ENCODE results near the gene AS3MT.
A peak's percentile ranks its signal among the peaks of the same experiment; 100 is the strongest.

Gene AS3MT

GRCh38 chr10:102917962-102918816, 48.9 kb downstream of the AS3MT start, which contains the start of gene CNNM2:
Gene CNNM2, plus strand, starts transcription at chr10:102918294. Its CDS starts 187 bp downstream, at chr10:102918481.
- under 1% methylated on average over 60 of the region's 80 CpGs for WGBS (ENCODE audit: insufficient coverage)
- CTCF ChIA-PET, result interaction anchor here (0.6 to 12.0 kb wide), 16 partner anchors 10 to 326 kb away, joined by 3 to 161 read pairs (median 4); no protein-coding TSS in a partner anchor
- peak within 1 kb of the TSS; percentile 83 to 96 (median 90) for H3K4me3 ChIP-seq (ENCODE audit: control insufficient read depth in 1 of 7, extremely low read depth in 1 of 7, insufficient read depth in 4 of 7, low read depth in 2 of 7, low read length in 6 of 7)
- no peaks in the 10 kb centered on the region for H3K9me3 ChIP-seq (ENCODE audit: control extremely low read depth in 1 of 5, control insufficient read depth in 4 of 5, insufficient read depth in 2 of 5, low read depth in 1 of 5, low read length in 4 of 5)
- peak within 1 kb of the TSS; percentile 68 to 87 for H3K27ac ChIP-seq (ENCODE audit: insufficient read depth in 1 of 2, low read depth in 1 of 2, low read length in 2 of 2, poor library complexity in 1 of 2, severe bottlenecking in 2 of 2)
- POLR2A ChIA-PET, result no interaction called here
- peak; percentile 100 for DNase-seq
- peaks cover 4 to 30% (median 24%) of the 10 kb centered on the region in 4 experiments for H3K4me1 ChIP-seq (ENCODE audit: control extremely low read depth in 1 of 4, control insufficient read depth in 4 of 4, insufficient read depth in 4 of 4, low read length in 3 of 4)
- no peaks in the 10 kb centered on the region for H3K36me3 ChIP-seq (ENCODE audit: control insufficient read depth in 4 of 4, insufficient read depth in 4 of 4, low read length in 3 of 4)
- peaks cover 0 to 5% (median 3%) of the 10 kb centered on the region in 5 experiments for H3K27me3 ChIP-seq (replicated peaks in 2 of 5; ENCODE audit: control insufficient read depth in 4 of 5, insufficient read depth in 5 of 5, low read length in 4 of 5)

- Histone ChIP-seq H3K27ac (ENCODE audit: insufficient read depth in 1 of 2, low read depth in 1 of 2, low read length in 2 of 2, poor library complexity in 1 of 2, severe bottlenecking in 2 of 2) (peak overlapping the region in 1 of 2 experiments; percentile 87), H3K9me3 (ENCODE audit: control extremely low read depth in 1 of 5, control insufficient read depth in 4 of 5, insufficient read depth in 2 of 5, low read depth in 1 of 5, low read length in 4 of 5) (no peaks in the 10 kb centered on the region), H3K4me3 (ENCODE audit: control insufficient read depth in 1 of 7, extremely low read depth in 1 of 7, insufficient read depth in 4 of 7, low read depth in 2 of 7, low read length in 6 of 7) (peak overlapping the region; percentile 83 to 96 (median 90)), H3K4me1 (ENCODE audit: control extremely low read depth in 1 of 4, control insufficient read depth in 4 of 4, insufficient read depth in 4 of 4, low read length in 3 of 4) (peaks cover 4 to 30% (median 24%) of the 10 kb centered on the region in 4 experiments), H3K36me3 (ENCODE audit: control insufficient read depth in 4 of 4, insufficient read depth in 4 of 4, low read length in 3 of 4) (no peaks in the 10 kb centered on the region), H3K27me3 (replicated peaks in 2 of 5; ENCODE audit: control insufficient read depth in 4 of 5, insufficient read depth in 5 of 5, low read length in 4 of 5) (peaks cover 0 to 5% (median 3%) of the 10 kb centered on the region in 5 experiments)
- under 1% methylated on average over 43 of the region's 49 CpGs for WGBS (ENCODE audit: insufficient coverage)
- ChIA-PET POLR2A (no interaction called here), CTCF (interaction anchor here (1.5 to 12.0 kb wide), 5 partner anchors 9 to 181 kb away, joined by 3 to 161 read pairs (median 9); no protein-coding TSS in a partner anchor)
- peak; percentile 14 to 55 (median 41) for DNase-seq
Measured at GRCh38 chr10:102918817-102919245, 49.6 kb downstream of the AS3MT start.

GRCh38 chr10:102919246-102919959, 50.1 kb downstream of the AS3MT start:
- Histone ChIP-seq H3K4me3 (ENCODE audit: control insufficient read depth in 1 of 7, extremely low read depth in 1 of 7, insufficient read depth in 4 of 7, low read depth in 2 of 7, low read length in 6 of 7) (peak overlapping the region; percentile 83 to 96 (median 90)), H3K9me3 (ENCODE audit: control extremely low read depth in 1 of 5, control insufficient read depth in 4 of 5, insufficient read depth in 2 of 5, low read depth in 1 of 5, low read length in 4 of 5) (no peaks in the 10 kb centered on the region), H3K4me1 (ENCODE audit: control extremely low read depth in 1 of 4, control insufficient read depth in 4 of 4, insufficient read depth in 4 of 4, low read length in 3 of 4) (peaks cover 4 to 30% (median 24%) of the 10 kb centered on the region in 4 experiments), H3K27ac (ENCODE audit: insufficient read depth in 1 of 2, low read depth in 1 of 2, low read length in 2 of 2, poor library complexity in 1 of 2, severe bottlenecking in 2 of 2) (no peak overlapping the region), H3K36me3 (ENCODE audit: control insufficient read depth in 4 of 4, insufficient read depth in 4 of 4, low read length in 3 of 4) (no peaks in the 10 kb centered on the region), H3K27me3 (replicated peaks in 2 of 5; ENCODE audit: control insufficient read depth in 4 of 5, insufficient read depth in 5 of 5, low read length in 4 of 5) (peaks cover 0 to 5% (median 3%) of the 10 kb centered on the region in 5 experiments)
- peak in 2 of 3 donors; percentile 28 to 44 for DNase-seq
- ChIA-PET CTCF (interaction anchor here (2.3 to 12.0 kb wide), 2 partner anchors 8 to 148 kb away, joined by 7 to 161 read pairs; no protein-coding TSS in a partner anchor), POLR2A (no interaction called here)
- 45% methylated on average over 43 of the region's 47 CpGs for WGBS (ENCODE audit: insufficient coverage)

GRCh38 chr10:102919992-102920739, 50.9 kb downstream of the AS3MT start:
- DNase-seq, result no peak
- WGBS (ENCODE audit: insufficient coverage), result 100% methylated on average over 1 of the region's 9 CpGs
- H3K4me1 ChIP-seq (ENCODE audit: control extremely low read depth in 1 of 4, control insufficient read depth in 4 of 4, insufficient read depth in 4 of 4, low read length in 3 of 4), result peaks cover 4 to 30% (median 24%) of the 10 kb centered on the region in 4 experiments
- peaks cover 0 to 5% (median 3%) of the 10 kb centered on the region in 5 experiments for H3K27me3 ChIP-seq (replicated peaks in 2 of 5; ENCODE audit: control insufficient read depth in 4 of 5, insufficient read depth in 5 of 5, low read length in 4 of 5)
- no peak overlapping the region for H3K27ac ChIP-seq (ENCODE audit: insufficient read depth in 1 of 2, low read depth in 1 of 2, low read length in 2 of 2, poor library complexity in 1 of 2, severe bottlenecking in 2 of 2)
- ChIA-PET CTCF (interaction anchor here (1.4 to 12.0 kb wide), 2 partner anchors 38 to 147 kb away, joined by 4 to 161 read pairs; no protein-coding TSS in a partner anchor), POLR2A (no interaction called here)
- peak overlapping the region in 3 of 7 experiments; percentile 87 to 96 (median 90) for H3K4me3 ChIP-seq (ENCODE audit: control insufficient read depth in 1 of 7, extremely low read depth in 1 of 7, insufficient read depth in 4 of 7, low read depth in 2 of 7, low read length in 6 of 7)
- peaks cover 0 to 4% (median 0%) of the 10 kb centered on the region in 4 experiments for H3K36me3 ChIP-seq (ENCODE audit: control insufficient read depth in 4 of 4, insufficient read depth in 4 of 4, low read length in 3 of 4)
- no peaks in the 10 kb centered on the region for H3K9me3 ChIP-seq (ENCODE audit: control extremely low read depth in 1 of 5, control insufficient read depth in 4 of 5, insufficient read depth in 2 of 5, low read depth in 1 of 5, low read length in 4 of 5)

- Histone ChIP-seq H3K4me1 (ENCODE audit: control extremely low read depth in 1 of 4, control insufficient read depth in 4 of 4, insufficient read depth in 4 of 4, low read length in 3 of 4) (peaks cover 2 to 31% (median 26%) of the 10 kb centered on the region in 4 experiments), H3K4me3 (ENCODE audit: control insufficient read depth in 1 of 7, extremely low read depth in 1 of 7, insufficient read depth in 4 of 7, low read depth in 2 of 7, low read length in 6 of 7) (no peak overlapping the region), H3K36me3 (ENCODE audit: control insufficient read depth in 4 of 4, insufficient read depth in 4 of 4, low read length in 3 of 4) (peaks cover 0 to 4% (median 0%) of the 10 kb centered on the region in 4 experiments), H3K27me3 (replicated peaks in 2 of 5; ENCODE audit: control insufficient read depth in 4 of 5, insufficient read depth in 5 of 5, low read length in 4 of 5) (peaks cover 0 to 3% (median 0%) of the 10 kb centered on the region in 5 experiments), H3K9me3 (ENCODE audit: control extremely low read depth in 1 of 5, control insufficient read depth in 4 of 5, insufficient read depth in 2 of 5, low read depth in 1 of 5, low read length in 4 of 5) (no peaks in the 10 kb centered on the region), H3K27ac (ENCODE audit: insufficient read depth in 1 of 2, low read depth in 1 of 2, low read length in 2 of 2, poor library complexity in 1 of 2, severe bottlenecking in 2 of 2) (no peak overlapping the region)
- DNase-seq, result no peak
- POLR2A ChIA-PET, result interaction anchor here (0.5 kb wide), 1 partner anchor 93 kb away, joined by 3 read pairs; no protein-coding TSS in a partner anchor
- CTCF ChIA-PET, result interaction anchor here (1.0 kb wide), 1 partner anchor 140 kb away, joined by 3 read pairs; no protein-coding TSS in a partner anchor
Measured at GRCh38 chr10:102923601-102924000, 54.3 kb downstream of the AS3MT start.

GRCh38 chr10:102926842-102927241, 57.6 kb downstream of the AS3MT start:
- CTCF ChIA-PET, result interaction anchor here (0.9 to 1.9 kb wide), 2 partner anchors 8 to 137 kb away, joined by 4 to 7 read pairs; partner anchors contain the start of gene CNNM2
- DNase-seq, result no peak
- peaks cover 0 to 4% (median 1%) of the 10 kb centered on the region in 4 experiments for H3K36me3 ChIP-seq (ENCODE audit: control insufficient read depth in 4 of 4, insufficient read depth in 4 of 4, low read length in 3 of 4)
- peaks cover 2 to 12% (median 7%) of the 10 kb centered on the region in 4 experiments for H3K4me1 ChIP-seq (ENCODE audit: control extremely low read depth in 1 of 4, control insufficient read depth in 4 of 4, insufficient read depth in 4 of 4, low read length in 3 of 4)
- H3K27me3 ChIP-seq (replicated peaks in 2 of 5; ENCODE audit: control insufficient read depth in 4 of 5, insufficient read depth in 5 of 5, low read length in 4 of 5), result no peaks in the 10 kb centered on the region
- H3K27ac ChIP-seq (ENCODE audit: insufficient read depth in 1 of 2, low read depth in 1 of 2, low read length in 2 of 2, poor library complexity in 1 of 2, severe bottlenecking in 2 of 2), result no peak overlapping the region
- POLR2A ChIA-PET, result no interaction called here
- WGBS (ENCODE audit: insufficient coverage), result 100% methylated on average over 4 of the region's 6 CpGs
- H3K9me3 ChIP-seq (ENCODE audit: control extremely low read depth in 1 of 5, control insufficient read depth in 4 of 5, insufficient read depth in 2 of 5, low read depth in 1 of 5, low read length in 4 of 5), result peaks cover 0 to 3% (median 0%) of the 10 kb centered on the region in 5 experiments
- no peak overlapping the region for H3K4me3 ChIP-seq (ENCODE audit: control insufficient read depth in 1 of 7, extremely low read depth in 1 of 7, insufficient read depth in 4 of 7, low read depth in 2 of 7, low read length in 6 of 7)
